Psoas muscle (tissue), 8 donors: ENCODE data around the gene MYBPH. TPM values are rescaled to one million over a fixed set of nuclear protein-coding genes. Genes with fewer than 3 reads are reported as not detected.

Source experiments
- ATAC-seq, 4 donors: fragments of 200-7000 bp; cut with Tn5 transposase; one replicate each; pipeline ENCODE4 v1.9.1; 2020; ENCODE audit warnings: moderate library complexity in 3 of 4, mild to moderate bottlenecking in 2 of 4
- DNase-seq, 2 donors: peaks; one replicate each; pipeline ENCODE4 v3.0.0-alpha.2; 2020
- H3K27ac ChIP-seq: fragments of 200-600 bp; one replicate; pipeline ENCODE4 v1.8.0; 2022
- H3K27me3 ChIP-seq, 3 donors: fragments of 200-600 bp in 1 of 3; one replicate each; pipeline versions ENCODE4 v1.6.1 to v1.8.0; 2013 to 2022; ENCODE audit warnings: low read length in 2 of 3, mild to moderate bottlenecking in 2 of 3, moderate library complexity in 1 of 3; ENCODE audit not compliant: insufficient read depth in 3 of 3
- H3K36me3 ChIP-seq, 2 donors: fragments of 200-600 bp in 1 of 2; one replicate each; pipeline versions ENCODE4 v1.6.1 to v1.8.0; 2013 to 2022; ENCODE audit warnings: low read depth in 1 of 2, mild to moderate bottlenecking in 1 of 2, moderate library complexity in 1 of 2; ENCODE audit not compliant: insufficient read depth in 1 of 2
- H3K4me1 ChIP-seq: fragments of 200-600 bp; one replicate; pipeline ENCODE4 v1.8.0; 2022
- H3K4me3 ChIP-seq: fragments of 200-600 bp; one replicate; pipeline ENCODE4 v1.8.0; 2022; ENCODE audit warnings: mild to moderate bottlenecking
- H3K9me3 ChIP-seq: fragments of 200-600 bp; one replicate; pipeline ENCODE4 v1.8.0; 2022
- CTCF ChIP-seq: fragments of 200-600 bp; IDR thresholded peaks from one replicate; pipeline ENCODE4 v1.8.0; 2022; ENCODE audit warnings: antibody characterized with exemption
- WGBS, 3 donors: extraction: QIAGEN DNeasy Blood & Tissue Kit; methylation state at CpG; one replicate each; pipeline versions ENCODE4 v1.1.6 to v1.1.7; 2013; 5-methylcytosine and 5-hydroxymethylcytosine counted together
- intact Hi-C, 2 donors: fragments of 100-400 bp; cut with DNase I; formaldehyde crosslinking; loops; one replicate each; pipeline versions ENCODE4 v1.11.0 to v1.14.2; 2022
- polyA plus RNA-seq, 3 donors: library from polyadenylated mRNA; stranded (reverse); fragments of 200-250 nt; gene quantifications; one replicate each; pipeline ENCODE4 v1.2.3, GENCODE V29; 2013
- total RNA-seq, 4 donors: library from RNA; stranded (reverse); fragmentation: NEBNext Ultra II Directional in 2 of 4; extraction: Animal tissue kit (Norgen Biotek cat#: 25700) in 2 of 4; gene quantifications; one replicate each; pipeline versions ENCODE4 v1.2.1 to v1.2.4, GENCODE V29; 2021 to 2023
- donor health status: healthy with polysubstance abuse.
- donor health status: DM: no; HTN: no; CAD: no; lungs with moderate emphysema.
- donor health status: Bipolar disorder and iron deficiency.
- donor health status: healthy.
- donor health status: DM: yes; HTN: yes; CAD: no.
- donor health status: DM: no; HTN: no; CAD: no.
- donor health status: DM: no; HTN: no; CAD: no.
- donor health status: DM: yes; HTN: yes; CAD: no.

The MYBPH gene
- total and polyA plus RNA-seq, 7 donors, result 18.0 to 882 (median 39.1) TPM

GRCh38 chr1:203140743-203141520 lies 34.7 kb downstream of the MYBPH start:
- 82 to 84% (median 82%) methylated on average over 5 of the region's 5 CpGs for WGBS, 3 donors
- no peaks in the 10 kb centered on the region for H3K27me3 ChIP-seq
- no peak overlapping the region for H3K27ac ChIP-seq
- intact Hi-C loops, result no loop called here
- no peak for ATAC-seq
- H3K4me3 ChIP-seq, result no peak overlapping the region
- H3K9me3 ChIP-seq, result no peaks in the 10 kb centered on the region
- no peaks in the 10 kb centered on the region for H3K4me1 ChIP-seq
- TF ChIP-seq CTCF, result no peak
- no peaks in the 10 kb centered on the region for H3K36me3 ChIP-seq
- no peak for DNase-seq

- 83 to 88% (median 84%) methylated on average over 8 of the region's 8 CpGs for WGBS, 3 donors
- no peaks in the 10 kb centered on the region for H3K9me3 ChIP-seq
- DNase-seq (no peak), ATAC-seq (no peak)
- H3K27me3 ChIP-seq, result no peaks in the 10 kb centered on the region
- H3K27ac ChIP-seq, result no peak overlapping the region
- no peaks in the 10 kb centered on the region for H3K4me1 ChIP-seq
- no peaks in the 10 kb centered on the region for H3K36me3 ChIP-seq
- intact Hi-C loops, result no loop called here
- H3K4me3 ChIP-seq, result no peak overlapping the region
- no peak for TF ChIP-seq CTCF
These were observed 35.6 kb downstream of the MYBPH start for GRCh38 chr1:203139976-203140475.

GRCh38 chr1:203138066-203138465 lies 37.6 kb downstream of the MYBPH start:
- no peaks in the 10 kb centered on the region for H3K9me3 ChIP-seq
- ATAC-seq, result no peak
- TF ChIP-seq CTCF, result no peak
- no peak overlapping the region for H3K4me3 ChIP-seq
- no peak for DNase-seq
- WGBS, 3 donors, result 47 to 78% (median 66%) methylated on average over 3 of the region's 3 CpGs
- no peaks in the 10 kb centered on the region for H3K27me3 ChIP-seq
- H3K36me3 ChIP-seq, result peaks cover 0 to 5% of the 10 kb centered on the region in 2 donors
- no peak overlapping the region for H3K27ac ChIP-seq
- intact Hi-C loops, result no loop called here
- no peaks in the 10 kb centered on the region for H3K4me1 ChIP-seq

GRCh38 chr1:203137324-203137723 lies 38.3 kb downstream of the MYBPH start:
- H3K27me3 ChIP-seq, result no peaks in the 10 kb centered on the region
- H3K36me3 ChIP-seq, result peaks cover 0 to 5% of the 10 kb centered on the region in 2 donors
- no peak overlapping the region for H3K4me3 ChIP-seq
- no peak for ATAC-seq
- H3K4me1 ChIP-seq, result no peaks in the 10 kb centered on the region
- 90 to 91% (median 91%) methylated on average over 4 of the region's 4 CpGs for WGBS, 3 donors
- H3K9me3 ChIP-seq, result no peaks in the 10 kb centered on the region
- DNase-seq, result no peak
- intact Hi-C loops, result no loop called here
- no peak overlapping the region for H3K27ac ChIP-seq
- TF ChIP-seq CTCF, result no peak
